RCC 7860 (cell line): ENCODE results near the gene RFX7.

ENCODE experiments used
- DNase-seq: peaks from one replicate; pipeline ENCODE4 v3.0.0-alpha.2; 2015; ENCODE audit warnings: low spot score
- FAIRE-seq: peaks from 2 replicates; lab custom pipeline; 2012; peaks lifted over from hg19 to GRCh38; lab: Jason Lieb, UNC

RFX7 gene

GRCh38 chr15:56148064-56148463 lies 95.6 kb downstream of the RFX7 start:
- DNase-seq (no peak), FAIRE-seq (no peak)

DNA sequence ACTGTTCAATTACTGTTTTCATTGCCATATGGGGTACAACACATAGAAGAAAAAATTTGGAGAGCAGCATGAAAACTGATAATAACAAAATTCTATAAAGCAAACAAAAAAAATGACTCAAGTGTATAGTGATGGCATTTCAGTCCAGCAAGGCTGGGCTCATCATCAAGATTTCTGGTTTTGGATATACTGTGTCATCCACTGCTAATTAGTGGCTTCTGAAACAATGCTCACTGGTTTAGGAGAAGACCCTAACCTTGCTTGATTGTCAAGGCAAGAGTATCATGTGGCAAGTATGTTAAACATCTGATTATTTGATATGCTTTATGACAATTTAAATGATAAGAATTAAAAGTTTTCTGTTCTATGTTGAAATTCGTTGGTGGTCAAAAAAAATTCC lies 96.9 kb downstream of the RFX7 start:
- DNase-seq, result no peak
- no peak for FAIRE-seq

DNA sequence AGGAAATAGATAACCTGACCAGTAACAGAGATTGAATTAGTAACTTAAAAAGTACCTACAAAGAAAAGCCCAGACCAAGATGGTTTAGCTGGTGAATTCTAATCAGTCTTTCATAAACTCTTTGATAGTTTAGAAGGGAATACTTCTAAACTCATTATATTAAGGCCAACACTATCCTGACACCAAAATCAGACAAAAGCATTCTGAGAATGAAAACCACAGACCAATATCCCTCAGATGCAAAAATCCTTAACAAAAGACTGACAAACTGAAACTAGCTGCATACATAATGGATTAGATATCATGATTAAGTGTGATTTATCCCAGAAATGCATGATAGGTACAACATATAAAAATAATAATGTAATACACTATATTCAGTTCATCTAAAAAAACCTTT lies 115.6 kb downstream of the RFX7 start:
- no peak for FAIRE-seq
- DNase-seq, result no peak

DNA sequence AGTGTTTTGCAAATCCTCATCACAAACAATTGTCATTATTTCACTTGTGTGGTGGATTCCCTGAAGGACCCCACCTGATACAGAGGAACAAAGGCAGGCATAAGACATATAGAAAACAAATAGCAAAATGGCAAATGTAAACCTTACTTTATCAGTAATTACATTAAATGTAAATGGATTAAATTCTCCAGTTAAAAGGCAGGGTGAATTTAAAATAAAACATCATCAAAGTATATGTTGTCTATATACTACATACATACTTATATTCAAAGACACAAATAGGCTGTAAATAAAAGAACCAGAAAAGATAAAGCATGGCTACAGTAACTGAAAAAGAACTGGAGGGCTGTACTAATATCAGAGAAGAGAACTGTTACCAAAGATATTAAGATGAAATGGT lies 117.3 kb downstream of the RFX7 start:
- FAIRE-seq (no peak), DNase-seq (no peak)

GRCh38 chr15:56124391-56124790 lies 119.3 kb downstream of the RFX7 start:
- no peak for DNase-seq
- no peak for FAIRE-seq

GRCh38 chr15:56105855-56106254 lies 137.8 kb downstream of the RFX7 start:
- no peak for DNase-seq
- FAIRE-seq, result no peak

GRCh38 chr15:56102441-56102840 lies 141.2 kb downstream of the RFX7 start:
- FAIRE-seq, result no peak
- DNase-seq, result no peak

DNA sequence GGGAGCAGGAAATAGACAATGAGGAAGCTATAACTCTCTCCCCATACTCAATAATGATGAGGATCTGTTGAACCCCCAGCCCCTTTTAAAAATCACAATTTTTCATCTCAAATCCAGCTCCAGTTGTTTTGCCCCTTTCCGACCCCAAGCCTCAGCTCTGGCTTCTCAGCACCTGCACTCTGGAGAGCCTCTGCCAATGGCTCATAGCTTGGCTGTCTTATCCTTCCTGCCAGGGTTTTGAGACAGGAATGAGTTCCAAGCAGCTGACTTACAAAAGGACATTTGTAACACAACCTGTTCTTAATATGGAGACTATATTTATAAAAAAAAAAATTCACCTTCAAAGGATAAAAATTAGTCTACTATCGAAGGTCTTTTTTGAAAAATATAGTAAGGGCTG lies 144.4 kb downstream of the RFX7 start:
- DNase-seq, result no peak
- FAIRE-seq, result no peak

GRCh38 chr15:56098195-56098863 lies 145.3 kb downstream of the RFX7 start:
- DNase-seq, result no peak
- no peak for FAIRE-seq

GRCh38 chr15:56095406-56095805 lies 148.3 kb downstream of the RFX7 start:
- DNase-seq (no peak), FAIRE-seq (no peak)

DNA sequence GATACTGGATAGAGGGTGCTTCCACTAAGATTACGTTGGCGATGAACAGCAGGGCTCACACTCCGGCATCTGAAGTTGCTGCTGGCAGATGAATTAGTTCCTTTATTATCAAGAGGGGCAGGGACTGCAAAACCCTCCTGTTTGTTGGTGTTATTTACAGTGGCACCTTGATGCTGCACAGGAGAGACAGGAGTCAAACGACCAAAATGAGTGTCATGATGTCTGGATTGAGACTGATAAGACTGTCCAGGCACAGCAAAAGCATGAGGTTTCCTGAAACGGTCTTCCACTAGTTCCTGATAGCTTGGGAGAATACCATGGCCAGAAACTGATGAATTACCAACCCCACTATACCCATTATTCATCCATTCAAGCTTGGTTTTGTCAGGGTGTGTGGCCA lies 149.5 kb downstream of the RFX7 start:
- no peak for FAIRE-seq
- DNase-seq, result no peak

- FAIRE-seq, result no peak
- no peak for DNase-seq
Measured at GRCh38 chr15:56088389-56088788, 155.3 kb downstream of the RFX7 start.

DNA sequence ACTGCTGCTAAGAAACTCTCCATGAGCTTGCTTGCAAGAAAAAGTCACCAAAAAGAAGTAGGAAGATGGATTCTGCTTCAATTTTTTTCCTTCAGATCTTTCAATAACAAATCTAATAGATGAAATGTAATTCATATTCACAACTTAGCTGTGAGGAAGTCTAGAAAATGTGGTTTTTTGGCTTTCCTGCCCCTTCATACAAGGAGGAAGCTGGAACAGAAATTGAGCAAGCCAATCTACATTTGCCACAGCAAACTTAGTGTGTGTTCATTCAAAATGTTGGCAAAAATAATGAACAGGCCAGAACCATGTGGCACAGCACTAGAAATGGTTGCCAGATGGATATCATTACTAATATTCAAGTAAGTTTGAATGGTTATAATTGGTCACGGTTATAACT lies 157.1 kb downstream of the RFX7 start:
- no peak for DNase-seq
- FAIRE-seq, result no peak

DNA sequence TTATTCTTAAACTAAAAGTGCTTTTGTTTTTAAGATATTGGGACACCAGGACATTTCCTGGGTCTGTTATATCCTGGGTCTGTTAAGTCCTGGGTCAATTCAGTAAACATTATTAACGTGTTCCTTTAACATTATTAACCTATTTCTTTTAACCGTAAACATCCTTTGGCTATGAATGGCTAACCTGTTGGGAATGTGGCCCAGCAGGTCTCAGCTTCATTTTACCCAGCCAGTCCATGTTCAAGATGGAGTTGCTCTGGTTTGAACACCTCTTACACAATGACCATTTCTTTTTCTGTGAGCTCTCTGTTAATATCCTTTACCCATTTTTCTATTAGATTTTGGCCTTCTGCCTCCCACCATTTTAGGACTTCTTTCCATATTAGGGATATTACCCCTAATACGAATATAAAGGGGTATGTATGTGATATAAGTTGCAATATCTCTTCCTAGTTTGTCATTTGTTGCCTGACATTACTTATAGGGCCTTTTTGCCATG lies 161.4 kb downstream of the RFX7 start:
- DNase-seq (no peak), FAIRE-seq (no peak)

- FAIRE-seq (no peak), DNase-seq (no peak)
Measured at GRCh38 chr15:56077081-56077480, 166.6 kb downstream of the RFX7 start.

GRCh38 chr15:56076640-56077039 lies 167.0 kb downstream of the RFX7 start:
- no peak for DNase-seq
- no peak for FAIRE-seq

DNA sequence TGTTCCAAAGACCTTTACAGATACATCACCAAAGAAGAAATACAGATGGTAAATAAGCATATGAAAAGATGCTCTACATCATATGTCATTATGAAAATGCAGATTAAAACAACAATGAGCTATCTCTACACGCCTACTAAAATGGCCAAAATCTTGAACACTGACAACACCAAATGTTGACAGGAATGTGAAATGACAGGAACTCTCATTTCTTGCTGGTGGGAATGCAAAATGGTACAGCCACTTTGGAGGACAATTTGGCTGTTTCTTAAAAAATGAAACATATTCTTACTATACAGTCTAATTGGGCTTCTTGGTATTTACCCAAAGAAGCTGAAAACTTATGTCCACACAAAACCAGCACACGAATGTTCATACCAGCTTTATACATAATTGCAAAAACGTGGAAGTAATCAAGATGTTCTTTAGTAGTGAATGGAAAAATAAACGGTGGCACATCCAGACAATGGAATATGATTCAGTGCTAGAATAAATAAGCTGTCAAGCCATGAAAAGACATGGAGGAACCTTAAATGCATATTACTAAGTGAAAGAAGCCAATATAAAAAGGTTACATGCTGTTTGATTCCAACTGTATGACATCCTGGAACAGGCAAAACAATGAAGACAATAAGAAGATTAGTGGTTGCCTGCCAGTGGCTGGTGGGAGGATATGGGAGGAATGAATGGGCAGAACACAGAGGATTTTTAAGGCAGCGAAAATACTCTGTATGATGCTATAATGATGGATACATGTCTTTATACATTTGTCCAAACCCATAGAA lies 169.0 kb downstream of the RFX7 start:
- FAIRE-seq (no peak), DNase-seq (no peak)

- FAIRE-seq, result no peak
- no peak for DNase-seq
Measured at GRCh38 chr15:56064152-56064551, 179.5 kb downstream of the RFX7 start.

- DNase-seq, result no peak
- no peak for FAIRE-seq
Measured at GRCh38 chr15:56059716-56060115, 184.0 kb downstream of the RFX7 start.

DNA sequence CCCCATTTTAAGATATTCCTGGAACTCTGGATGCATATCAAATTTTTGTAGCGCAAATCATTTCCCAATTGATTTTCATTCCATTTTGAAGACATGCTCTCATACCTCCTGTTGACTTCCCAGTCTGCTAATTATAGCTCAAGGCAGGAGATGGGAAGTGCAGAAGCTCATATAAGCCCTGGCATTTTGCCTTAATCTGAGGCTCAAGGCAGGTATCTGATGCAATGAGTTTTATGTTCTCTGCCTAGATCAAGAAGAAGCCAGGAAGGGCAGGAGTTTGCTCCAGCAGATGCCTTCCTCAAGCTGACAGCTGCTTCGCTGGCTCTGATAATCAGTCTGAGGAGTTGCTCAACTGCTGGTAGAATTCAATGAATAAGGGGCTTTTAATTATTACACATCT lies 184.7 kb downstream of the RFX7 start:
- DNase-seq (no peak), FAIRE-seq (no peak)

DNA sequence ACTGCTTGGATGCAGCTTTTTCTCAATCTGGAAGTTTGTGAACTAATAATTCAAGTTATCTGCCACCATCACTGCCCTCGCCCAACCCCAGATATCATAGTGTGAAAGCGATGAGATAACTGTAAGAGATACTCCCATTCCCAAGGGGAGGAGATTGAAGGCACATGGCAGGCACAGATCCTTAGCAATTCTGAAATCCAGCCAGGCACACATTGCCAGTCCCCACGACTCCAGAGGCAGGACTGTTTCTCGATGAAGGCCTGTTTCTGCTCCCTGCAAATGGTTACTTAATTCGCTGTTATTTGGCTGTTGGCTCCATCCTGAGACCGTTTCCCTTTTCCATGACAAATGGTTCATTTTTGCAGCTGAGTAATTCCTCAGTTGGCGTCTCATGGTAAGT lies 187.1 kb downstream of the RFX7 start:
- FAIRE-seq (no peak), DNase-seq (no peak)

GRCh38 chr15:56053046-56053400 lies 190.7 kb downstream of the RFX7 start:
- no peak for DNase-seq
- no peak for FAIRE-seq
